Measurements from ENCODE around the gene ICA1L.
"Not testable (repeated sequence)": the region's sequence is repeated elsewhere in the genome, so short reads cannot be mapped to it uniquely, and the experiment has no call there.

ICA1L gene

GRCh38 chr2:202871300-202872141 is at the start of gene ICA1L:
Gene ICA1L (minus strand): TSS chr2:202871766. CDS start chr2:202829009, 42,757 bp downstream.
- H3K4me3 ChIP-seq (ENCODE audit: low read depth, low read length, poor library complexity, severe bottlenecking) = peak within 1 kb of the TSS; percentile 76
- H3F3A ChIP-seq (ENCODE audit: insufficient read depth, low read length) = 0 out of 2 replicates have a peak, but pooled peaks cover 8% of the 10 kb centered on the region
- no peaks in the 10 kb centered on the region for H3K79me2 ChIP-seq (ENCODE audit: insufficient read depth, low read length)
- H3K4me2 ChIP-seq (ENCODE audit: low read length) = peak within 1 kb of the TSS; percentile 82
- TF ChIP-seq CTCF (IDR thresholded peaks at IDR 0.05; ENCODE audit: low read length) (no peak), EZH2 (IDR thresholded peaks at IDR 0.05; ENCODE audit: borderline replicate concordance, low read length) (no peak)
- peak within 1 kb of the TSS; percentile 4 for H3K27ac ChIP-seq (ENCODE audit: low read depth, low read length, poor library complexity, severe bottlenecking)
- H3K36me3 ChIP-seq (ENCODE audit: insufficient read depth, low read length) = no peaks in the 10 kb centered on the region
- H3K9me2 ChIP-seq (ENCODE audit: low read depth, low read length) = no peaks in the 10 kb centered on the region
- no peaks in the 10 kb centered on the region for H3K9me3 ChIP-seq (ENCODE audit: low read length)
- no peaks in the 10 kb centered on the region for H4K20me1 ChIP-seq (ENCODE audit: insufficient read depth, low read length)
- peaks cover 11% of the 10 kb centered on the region for H3K4me1 ChIP-seq (ENCODE audit: insufficient read depth, low read length, severe bottlenecking)
- peak within 1 kb of the TSS; percentile 97; the same call in 1 of the 2 replicates for H2AFZ ChIP-seq (ENCODE audit: low read length)
- peak within 1 kb of the TSS; percentile 74 for H3K9ac ChIP-seq (ENCODE audit: low read length)
- no peaks in the 10 kb centered on the region for H3K27me3 ChIP-seq (ENCODE audit: insufficient read depth, low read length)

- no peaks in the 10 kb centered on the region for H3K9me2 ChIP-seq (ENCODE audit: low read depth, low read length)
- peaks cover 6% of the 10 kb centered on the region; the same call in 1 of the 2 replicates for H3K36me3 ChIP-seq (ENCODE audit: insufficient read depth, low read length)
- no peak overlapping the region for H3K9ac ChIP-seq (ENCODE audit: low read length)
- H2AFZ ChIP-seq (ENCODE audit: low read length) = no peak overlapping the region
- H3K4me1 ChIP-seq (ENCODE audit: insufficient read depth, low read length, severe bottlenecking) = peaks cover under 1% of the 10 kb centered on the region
- H3K27me3 ChIP-seq (ENCODE audit: insufficient read depth, low read length) = no peaks in the 10 kb centered on the region
- no peak overlapping the region for H3K4me3 ChIP-seq (ENCODE audit: low read depth, low read length, poor library complexity, severe bottlenecking)
- no peak for TF ChIP-seq CTCF (IDR thresholded peaks at IDR 0.05; ENCODE audit: low read length)
- no peak for TF ChIP-seq EZH2 (IDR thresholded peaks at IDR 0.05; ENCODE audit: borderline replicate concordance, low read length)
- no peaks in the 10 kb centered on the region for H4K20me1 ChIP-seq (ENCODE audit: insufficient read depth, low read length)
- H3K27ac ChIP-seq (ENCODE audit: low read depth, low read length, poor library complexity, severe bottlenecking) = no peak overlapping the region
- H3F3A ChIP-seq (ENCODE audit: insufficient read depth, low read length) = no peaks in the 10 kb centered on the region
- H3K4me2 ChIP-seq (ENCODE audit: low read length) = no peak overlapping the region
- no peaks in the 10 kb centered on the region for H3K9me3 ChIP-seq (ENCODE audit: low read length)
- no peaks in the 10 kb centered on the region for H3K79me2 ChIP-seq (ENCODE audit: insufficient read depth, low read length)
Observed at GRCh38 chr2:202918860-202919259, 47.3 kb upstream of the ICA1L start.

- H3K79me2 ChIP-seq (ENCODE audit: insufficient read depth, low read length) = peaks cover 38% of the 10 kb centered on the region
- H3F3A ChIP-seq (ENCODE audit: insufficient read depth, low read length); H4K20me1 ChIP-seq (ENCODE audit: insufficient read depth, low read length); H2AFZ ChIP-seq (ENCODE audit: low read length); H3K36me3 ChIP-seq (ENCODE audit: insufficient read depth, low read length); H3K9me2 ChIP-seq (ENCODE audit: low read depth, low read length); H3K9me3 ChIP-seq (ENCODE audit: low read length); H3K27me3 ChIP-seq (ENCODE audit: insufficient read depth, low read length): not testable (repeated sequence)
- peak overlapping the region; percentile 91 for H3K27ac ChIP-seq (ENCODE audit: low read depth, low read length, poor library complexity, severe bottlenecking)
- H3K4me2 ChIP-seq (ENCODE audit: low read length) = peak overlapping the region; percentile 95
- peak overlapping the region; percentile 98 for H3K4me3 ChIP-seq (ENCODE audit: low read depth, low read length, poor library complexity, severe bottlenecking)
- H3K4me1 ChIP-seq (ENCODE audit: insufficient read depth, low read length, severe bottlenecking) = peaks cover 39% of the 10 kb centered on the region
- H3K9ac ChIP-seq (ENCODE audit: low read length) = peak overlapping the region; percentile 98
Observed at GRCh38 chr2:202912342-202913201, 41.0 kb upstream of the ICA1L start.
